ENCODE data around the gene PTGES. TPM values are rescaled to one million over a fixed set of nuclear protein-coding genes. Genes with fewer than 3 reads are reported as not detected.
"Not testable (repeated sequence)": the region's sequence is repeated elsewhere in the genome, so short reads cannot be mapped to it uniquely, and the experiment has no call there.

PTGES gene
- total RNA-seq, 1 experiment from 2014 or later: 2.5 TPM

DNA sequence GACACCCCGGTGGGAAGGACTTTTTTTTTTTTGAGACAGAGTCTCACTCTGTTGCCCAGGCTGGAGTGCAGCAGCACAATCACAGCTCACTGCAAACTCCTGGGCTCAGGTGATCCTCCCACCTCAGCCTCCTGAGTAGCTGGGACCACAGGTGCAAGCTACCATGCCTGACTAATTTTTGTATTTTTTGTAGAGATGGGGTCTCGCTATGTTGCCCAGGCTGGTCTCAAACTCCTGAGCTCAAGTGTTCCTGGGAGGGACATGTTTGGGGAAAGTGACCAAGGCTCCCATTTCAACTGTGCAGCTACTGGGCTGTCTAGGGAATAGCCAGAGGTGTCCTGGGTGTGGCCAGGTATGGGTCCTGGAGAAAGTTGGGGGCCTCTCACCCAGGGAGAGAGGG, 43.2 kb upstream of the PTGES start:
- CTCF ChIA-PET: interaction anchor here (0.7 to 1.1 kb wide), 3 partner anchors 15 to 69 kb away, joined by 3 to 5 read pairs (median 3); no protein-coding TSS in a partner anchor
- peak; percentile 46; the same call in 1 of the 2 replicates for TF ChIP-seq ZNF121 (CRISPR knock-in tag; IDR thresholded peaks at IDR 0.05)
- H3K9me3 Mint-ChIP-seq: not testable (repeated sequence)

DNA sequence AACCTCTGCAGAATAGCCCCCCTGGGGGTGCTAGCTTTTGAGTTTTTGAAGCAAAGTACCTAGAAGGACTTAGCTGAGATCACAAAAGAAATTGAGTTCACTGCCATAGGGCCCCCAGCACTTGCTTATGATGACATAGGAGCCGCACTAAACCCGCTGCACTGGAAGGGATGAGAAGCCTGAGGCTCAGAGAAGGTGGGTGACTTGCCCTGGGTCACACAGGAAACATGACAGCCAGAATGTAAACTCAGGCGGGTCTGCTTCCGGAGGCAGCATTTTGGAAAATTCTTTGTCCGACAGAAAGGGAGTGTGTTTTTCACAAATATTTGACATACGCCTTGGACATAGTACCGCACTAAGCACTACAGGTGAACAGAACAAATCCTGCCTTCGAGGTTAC, 41.7 kb upstream of the PTGES start:
- ChIA-PET CTCF (interaction anchor here (0.6 to 2.1 kb wide), 2 partner anchors 57 to 68 kb away, joined by 4 to 6 read pairs; no protein-coding TSS in a partner anchor), POLR2A (interaction anchor here (0.7 kb wide), 1 partner anchor 1055 kb away, joined by 3 read pairs; no protein-coding TSS in a partner anchor)
- no peak overlapping the region for H3K27ac Mint-ChIP-seq
- no peaks in the 10 kb centered on the region for H3K36me3 Mint-ChIP-seq
- peaks cover 6% of the 10 kb centered on the region; the same call in 1 of the 2 replicates for H3K27me3 Mint-ChIP-seq (ENCODE audit: low read depth)
- no peak for ATAC-seq
- TF ChIP-seq JUN (CRISPR knock-in tag; IDR thresholded peaks at IDR 0.05) (no peak), CREM (CRISPR knock-in tag; IDR thresholded peaks at IDR 0.05) (no peak), RELA (CRISPR knock-in tag; IDR thresholded peaks at IDR 0.05; ENCODE audit: borderline replicate concordance) (no peak), ZSCAN18 (CRISPR knock-in tag; IDR thresholded peaks at IDR 0.05) (no peak), PRRX2 (CRISPR knock-in tag; IDR thresholded peaks at IDR 0.05) (no peak), NFE2L1 (CRISPR knock-in tag; IDR thresholded peaks at IDR 0.05) (no peak), E2F4 (CRISPR knock-in tag; IDR thresholded peaks at IDR 0.05; ENCODE audit: borderline replicate concordance, low read depth) (no peak), ZNF121 (CRISPR knock-in tag; IDR thresholded peaks at IDR 0.05) (no peak), ZNF671 (CRISPR knock-in tag; IDR thresholded peaks at IDR 0.05) (no peak), E2F5 (CRISPR knock-in tag; IDR thresholded peaks at IDR 0.05) (no peak)
- TF ChIP-seq, protein P1, sequence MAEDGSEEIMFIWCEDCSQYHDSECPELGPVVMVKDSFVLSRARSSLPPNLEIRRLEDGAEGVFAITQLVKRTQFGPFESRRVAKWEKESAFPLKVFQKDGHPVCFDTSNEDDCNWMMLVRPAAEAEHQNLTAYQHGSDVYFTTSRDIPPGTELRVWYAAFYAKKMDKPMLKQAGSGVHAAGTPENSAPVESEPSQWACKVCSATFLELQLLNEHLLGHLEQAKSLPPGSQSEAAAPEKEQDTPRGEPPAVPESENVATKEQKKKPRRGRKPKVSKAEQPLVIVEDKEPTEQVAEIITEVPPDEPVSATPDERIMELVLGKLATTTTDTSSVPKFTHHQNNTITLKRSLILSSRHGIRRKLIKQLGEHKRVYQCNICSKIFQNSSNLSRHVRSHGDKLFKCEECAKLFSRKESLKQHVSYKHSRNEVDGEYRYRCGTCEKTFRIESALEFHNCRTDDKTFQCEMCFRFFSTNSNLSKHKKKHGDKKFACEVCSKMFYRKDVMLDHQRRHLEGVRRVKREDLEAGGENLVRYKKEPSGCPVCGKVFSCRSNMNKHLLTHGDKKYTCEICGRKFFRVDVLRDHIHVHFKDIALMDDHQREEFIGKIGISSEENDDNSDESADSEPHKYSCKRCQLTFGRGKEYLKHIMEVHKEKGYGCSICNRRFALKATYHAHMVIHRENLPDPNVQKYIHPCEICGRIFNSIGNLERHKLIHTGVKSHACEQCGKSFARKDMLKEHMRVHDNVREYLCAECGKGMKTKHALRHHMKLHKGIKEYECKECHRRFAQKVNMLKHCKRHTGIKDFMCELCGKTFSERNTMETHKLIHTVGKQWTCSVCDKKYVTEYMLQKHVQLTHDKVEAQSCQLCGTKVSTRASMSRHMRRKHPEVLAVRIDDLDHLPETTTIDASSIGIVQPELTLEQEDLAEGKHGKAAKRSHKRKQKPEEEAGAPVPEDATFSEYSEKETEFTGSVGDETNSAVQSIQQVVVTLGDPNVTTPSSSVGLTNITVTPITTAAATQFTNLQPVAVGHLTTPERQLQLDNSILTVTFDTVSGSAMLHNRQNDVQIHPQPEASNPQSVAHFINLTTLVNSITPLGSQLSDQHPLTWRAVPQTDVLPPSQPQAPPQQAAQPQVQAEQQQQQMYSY (CRISPR knock-in tag; IDR thresholded peaks at IDR 0.05): no peak
- H3K4me3 Mint-ChIP-seq: no peak overlapping the region
- H3K9me3 Mint-ChIP-seq: no peaks in the 10 kb centered on the region
- no peak for DNase-seq (ENCODE audit: low spot score)
- H3K4me1 Mint-ChIP-seq: no peaks in the 10 kb centered on the region

More for the DNA sequence above, 43.2 kb upstream of the PTGES start:
- H3K27ac Mint-ChIP-seq; H3K4me1 Mint-ChIP-seq; POLR2A ChIA-PET; H3K36me3 Mint-ChIP-seq; DNase-seq (ENCODE audit: low spot score); H3K27me3 Mint-ChIP-seq (ENCODE audit: low read depth); ATAC-seq; H3K4me3 Mint-ChIP-seq: not testable (repeated sequence)

- CTCF ChIA-PET: interaction anchor here (1.5 to 14.0 kb wide), 3 partner anchors 49 to 66 kb away, joined by 6 to 101 read pairs (median 9); no protein-coding TSS in a partner anchor
- Mint-ChIP-seq H3K36me3 (no peaks in the 10 kb centered on the region), H3K9me3 (no peaks in the 10 kb centered on the region), H3K4me3 (no peak overlapping the region), H3K4me1 (no peaks in the 10 kb centered on the region), H3K27me3 (ENCODE audit: low read depth) (no peaks in the 10 kb centered on the region; the same call in 1 of the 2 replicates), H3K27ac (no peak overlapping the region)
- POLR2A ChIA-PET: no interaction called here
- DNase-seq (ENCODE audit: low spot score) (no peak), ATAC-seq (no peak)
- no peak for TF ChIP-seq FOXK1 (CRISPR knock-in tag; IDR thresholded peaks at IDR 0.05)
- TF ChIP-seq SMAD3 (CRISPR knock-in tag; IDR thresholded peaks at IDR 0.05; ENCODE audit: borderline replicate concordance): no peak
- TF ChIP-seq NR3C1 (CRISPR knock-in tag; conservative IDR thresholded peaks at IDR 0.05; ENCODE audit: low read depth): no peak
- no peak for TF ChIP-seq E2F5 (CRISPR knock-in tag; IDR thresholded peaks at IDR 0.05)
- TF ChIP-seq ESRRA (CRISPR knock-in tag; IDR thresholded peaks at IDR 0.05; ENCODE audit: borderline replicate concordance): no peak
- no peak for TF ChIP-seq FOXP4 (CRISPR knock-in tag; IDR thresholded peaks at IDR 0.05)
- TF ChIP-seq ZNF219 (CRISPR knock-in tag; IDR thresholded peaks at IDR 0.05; ENCODE audit: borderline replicate concordance): no peak
- no peak for TF ChIP-seq E2F4 (CRISPR knock-in tag; IDR thresholded peaks at IDR 0.05; ENCODE audit: borderline replicate concordance, low read depth)
- TF ChIP-seq ETV6 (CRISPR knock-in tag; IDR thresholded peaks at IDR 0.05): no peak
Measured at GRCh38 chr9:129786481-129786880, 33.6 kb upstream of the PTGES start.
